ENCODE data around the gene BCL2.

BCL2 gene

DNA sequence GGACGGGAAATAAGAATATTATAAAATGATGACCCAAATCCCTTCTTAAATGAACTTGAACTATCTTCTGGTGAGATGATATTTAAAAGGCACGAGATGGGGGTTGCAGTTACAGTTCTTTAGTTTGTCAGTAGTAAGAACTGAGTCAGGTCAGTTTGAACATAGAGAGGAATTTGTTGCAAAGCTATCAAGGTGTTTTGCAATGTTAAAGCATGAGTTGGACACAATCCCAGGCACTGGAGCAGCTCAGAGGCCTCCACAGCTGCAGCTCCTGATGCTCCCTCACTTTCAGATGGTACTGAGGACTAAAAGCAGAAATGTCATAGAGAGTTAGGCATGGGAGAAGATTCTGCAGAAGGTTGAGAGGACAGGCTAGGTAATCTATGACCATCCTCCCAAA is 236.0 kb downstream of the BCL2 start:
- in situ Hi-C loops (cut with MboI; ENCODE audit: low pct_unique_long_range_greater_than_20kb, low sequenced_read_pairs, unreplicated experiment), result no loop called here
- TF ChIP-seq, protein P1, sequence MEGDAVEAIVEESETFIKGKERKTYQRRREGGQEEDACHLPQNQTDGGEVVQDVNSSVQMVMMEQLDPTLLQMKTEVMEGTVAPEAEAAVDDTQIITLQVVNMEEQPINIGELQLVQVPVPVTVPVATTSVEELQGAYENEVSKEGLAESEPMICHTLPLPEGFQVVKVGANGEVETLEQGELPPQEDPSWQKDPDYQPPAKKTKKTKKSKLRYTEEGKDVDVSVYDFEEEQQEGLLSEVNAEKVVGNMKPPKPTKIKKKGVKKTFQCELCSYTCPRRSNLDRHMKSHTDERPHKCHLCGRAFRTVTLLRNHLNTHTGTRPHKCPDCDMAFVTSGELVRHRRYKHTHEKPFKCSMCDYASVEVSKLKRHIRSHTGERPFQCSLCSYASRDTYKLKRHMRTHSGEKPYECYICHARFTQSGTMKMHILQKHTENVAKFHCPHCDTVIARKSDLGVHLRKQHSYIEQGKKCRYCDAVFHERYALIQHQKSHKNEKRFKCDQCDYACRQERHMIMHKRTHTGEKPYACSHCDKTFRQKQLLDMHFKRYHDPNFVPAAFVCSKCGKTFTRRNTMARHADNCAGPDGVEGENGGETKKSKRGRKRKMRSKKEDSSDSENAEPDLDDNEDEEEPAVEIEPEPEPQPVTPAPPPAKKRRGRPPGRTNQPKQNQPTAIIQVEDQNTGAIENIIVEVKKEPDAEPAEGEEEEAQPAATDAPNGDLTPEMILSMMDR (IDR thresholded peaks at IDR 0.05; ENCODE audit: extremely low read depth, insufficient read depth, missing control alignments), result no peak
- no peak for DNase-seq (ENCODE audit: low spot score)

DNA sequence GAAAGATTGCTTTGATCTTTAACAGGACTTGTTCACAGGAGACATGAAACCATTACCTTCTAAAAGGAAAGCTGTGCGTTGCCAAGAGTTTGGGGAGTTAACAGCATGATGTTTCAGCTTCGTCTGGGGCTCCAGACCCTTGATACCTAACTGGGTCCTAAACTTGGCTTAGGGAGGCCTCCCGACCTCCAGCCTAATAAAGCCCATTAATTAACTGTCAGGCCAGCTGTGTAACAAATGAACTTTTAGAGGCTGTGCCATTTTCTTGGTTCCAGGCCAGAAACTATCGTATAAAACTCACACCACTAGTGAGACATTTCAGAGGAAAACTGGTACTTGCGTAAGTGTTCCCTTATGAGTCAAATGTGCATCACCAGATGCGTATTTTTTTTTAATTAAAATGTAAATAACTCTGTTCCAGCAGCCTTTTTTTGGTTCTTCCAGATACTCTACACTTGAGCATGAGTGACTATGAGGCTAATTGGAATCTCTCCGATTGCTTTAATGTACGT is 236.5 kb downstream of the BCL2 start:
- no peak for DNase-seq (ENCODE audit: low spot score)
- in situ Hi-C loops (cut with MboI; ENCODE audit: low pct_unique_long_range_greater_than_20kb, low sequenced_read_pairs, unreplicated experiment), result no loop called here
- TF ChIP-seq, protein P1 (IDR thresholded peaks at IDR 0.05; ENCODE audit: extremely low read depth, insufficient read depth, missing control alignments), result no peak

DNA sequence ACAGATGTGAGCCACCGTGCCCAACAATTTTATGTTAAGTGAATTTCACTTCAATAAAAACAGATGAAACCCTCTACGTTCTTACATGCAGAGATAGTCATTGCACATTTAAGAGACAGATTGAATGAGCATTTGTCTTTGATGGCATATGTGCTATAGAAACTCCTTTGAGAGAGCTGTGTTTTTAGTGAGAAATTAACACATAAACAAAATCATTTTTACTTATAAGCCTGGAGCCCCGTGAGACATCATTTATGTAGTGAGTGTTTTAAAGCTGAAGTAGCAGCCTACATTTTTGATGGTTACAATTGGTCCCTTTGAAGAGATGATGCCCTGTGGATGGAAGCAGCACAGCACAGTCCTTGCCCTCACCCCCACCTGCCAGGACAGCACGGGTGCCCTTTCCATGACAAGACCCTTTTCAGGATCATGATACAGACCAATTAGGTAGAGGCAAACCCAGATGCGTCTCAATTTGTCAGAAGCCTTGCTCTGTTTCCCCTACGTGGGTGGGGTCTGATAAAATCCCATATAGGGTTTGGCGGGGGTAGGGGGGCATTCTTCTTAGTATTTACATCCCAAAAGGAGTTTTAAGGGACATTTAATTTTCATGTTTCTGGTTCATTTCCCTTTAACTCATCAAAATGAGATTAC is 237.1 kb downstream of the BCL2 start:
- no peak for DNase-seq (ENCODE audit: low spot score)
- in situ Hi-C loops (cut with MboI; ENCODE audit: low pct_unique_long_range_greater_than_20kb, low sequenced_read_pairs, unreplicated experiment), result no loop called here
- TF ChIP-seq, protein P1 (IDR thresholded peaks at IDR 0.05; ENCODE audit: extremely low read depth, insufficient read depth, missing control alignments), result no peak

DNA sequence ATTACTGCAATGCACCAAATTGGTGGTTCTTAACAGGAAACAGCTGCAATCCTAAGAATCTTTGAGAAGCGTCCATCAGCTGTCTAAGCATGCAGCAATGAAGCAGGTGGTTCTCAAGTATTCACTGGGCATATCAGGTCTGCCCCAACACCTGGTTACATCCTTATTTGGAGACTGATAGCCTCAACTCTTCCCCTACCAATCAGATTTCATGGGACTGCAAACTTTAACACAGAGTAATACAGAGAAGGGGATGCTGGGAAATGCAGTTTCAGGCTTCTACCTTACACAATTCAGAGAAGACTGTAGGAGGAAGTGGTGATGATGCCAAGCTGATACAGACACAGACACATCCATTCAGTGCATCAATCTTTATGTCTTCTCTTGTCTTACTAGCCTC is 240.5 kb downstream of the BCL2 start:
- TF ChIP-seq, protein P1 (IDR thresholded peaks at IDR 0.05; ENCODE audit: extremely low read depth, insufficient read depth, missing control alignments), result no peak

DNA sequence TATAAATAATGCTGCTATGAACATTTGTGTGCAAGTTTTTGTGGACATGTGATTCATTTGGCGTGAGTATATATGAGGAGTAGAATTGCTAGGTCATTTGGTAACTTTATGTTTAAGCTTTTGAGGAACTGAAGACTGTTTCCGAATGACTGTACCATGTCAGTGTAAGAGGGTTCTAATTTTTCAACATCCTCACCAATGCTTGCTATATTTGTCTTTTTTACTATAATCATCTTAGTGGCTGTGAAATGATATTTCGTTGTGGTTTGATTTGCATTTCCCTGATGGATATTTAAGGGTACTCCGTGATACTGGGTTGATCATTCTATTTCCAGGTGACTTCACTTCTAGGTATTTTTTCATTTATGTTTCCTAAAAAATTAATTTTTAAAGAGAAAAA is 241.1 kb downstream of the BCL2 start:
- in situ Hi-C loops (cut with MboI; ENCODE audit: low pct_unique_long_range_greater_than_20kb, low sequenced_read_pairs, unreplicated experiment), result no loop called here
- peak; percentile 70 for DNase-seq (ENCODE audit: low spot score)
- TF ChIP-seq, protein P1 (IDR thresholded peaks at IDR 0.05; ENCODE audit: extremely low read depth, insufficient read depth, missing control alignments), result no peak

More for the DNA sequence above, 240.5 kb downstream of the BCL2 start:
- DNase-seq (ENCODE audit: low spot score), result peak; percentile 34
- in situ Hi-C loops (cut with MboI; ENCODE audit: low pct_unique_long_range_greater_than_20kb, low sequenced_read_pairs, unreplicated experiment), result no loop called here

DNA sequence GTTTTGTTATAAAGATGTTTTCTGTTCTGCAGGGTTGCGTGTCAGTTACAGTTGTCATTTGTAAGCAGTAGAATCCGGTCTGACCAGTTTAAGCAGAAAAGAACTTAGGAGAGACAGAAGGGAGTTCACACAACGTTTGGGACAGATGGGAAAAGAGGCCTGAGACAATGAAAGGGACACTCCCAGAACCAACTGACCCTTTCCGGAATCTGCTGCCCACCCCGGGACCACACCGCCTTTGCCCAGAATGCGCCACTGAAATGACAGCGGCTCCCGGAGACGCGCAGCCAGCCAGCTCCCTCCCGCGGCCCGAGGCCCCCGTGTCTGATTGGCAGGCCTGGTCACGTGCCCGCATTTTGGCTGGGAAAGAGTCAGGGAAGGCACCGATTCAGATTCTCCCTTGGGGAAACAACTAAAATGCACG is 244.6 kb downstream of the BCL2 start:
- in situ Hi-C loops (cut with MboI; ENCODE audit: low pct_unique_long_range_greater_than_20kb, low sequenced_read_pairs, unreplicated experiment), result no loop called here
- TF ChIP-seq, protein P1 (IDR thresholded peaks at IDR 0.05; ENCODE audit: extremely low read depth, insufficient read depth, missing control alignments), result no peak
- DNase-seq (ENCODE audit: low spot score), result peak; percentile 49

Data from GM13977 (cell line).